HEK293 (cell line): Measurements from ENCODE around the gene ZNF280D.

Experiments used
- CTCF ChIA-PET: fragments of 350-600 bp; formaldehyde crosslinking; extraction: SDS; loops from one replicate; lab custom pipeline; 2021; ENCODE audit warnings: antibody characterized with exemption; lab: Yijun Ruan, JAX
- POLR2A ChIA-PET: fragments of 300-600 bp; formaldehyde crosslinking; extraction: SDS; loops from one replicate; lab custom pipeline; 2020; ENCODE audit warnings: antibody characterized with exemption, inconsistent platforms; lab: Yijun Ruan, JAX
- H3K27ac ChIP-seq: fragments of 200-500 bp; sonication (Bioruptor generic); 2 replicates; pipeline ENCODE4 v1.5.1; 2014; ENCODE audit warnings: low read depth, low read length, control low read depth, inconsistent platforms; ENCODE audit errors: extremely low read depth
- H3K36me3 ChIP-seq, 2 experiments: fragments of 200-500 bp in 1 of 2; sonication (Bioruptor generic) in 1 of 2; 1 replicate in 1 of 2; 2 replicates in 1 of 2; pipeline ENCODE4 v1.5.1; 2014 to 2017; ENCODE audit warnings: inconsistent platforms in 2 of 2, low read length in 2 of 2; ENCODE audit not compliant: control insufficient read depth in 2 of 2, insufficient read depth in 1 of 2
- H3K4me1 ChIP-seq: fragments of 200-500 bp; sonication (Bioruptor generic); 2 replicates; pipeline ENCODE4 v1.5.1; 2014; ENCODE audit warnings: mild to moderate bottlenecking, low read length, inconsistent platforms; ENCODE audit not compliant: control insufficient read depth, insufficient read depth
- H3K4me3 ChIP-seq: 2 replicates; pipeline ENCODE4 v1.5.1; 2011; ENCODE audit warnings: low read depth, mild to moderate bottlenecking, control low read depth, low read length, moderate library complexity
- H3K9me3 ChIP-seq: fragments of 200-500 bp; sonication (Bioruptor generic); 2 replicates; pipeline ENCODE4 v1.5.1; 2014; ENCODE audit warnings: low read depth, low read length, inconsistent platforms; ENCODE audit not compliant: control insufficient read depth, insufficient read depth
- GLIS1 ChIP-seq: fragments of 450-650 bp; formaldehyde crosslinking; IDR thresholded peaks from 2 replicates; pipeline ENCODE4 v1.5.1; 2016; ENCODE audit warnings: missing biosample characterization, missing genetic modification characterization
- GLIS2 ChIP-seq: fragments of 450-650 bp; formaldehyde crosslinking; IDR thresholded peaks from 2 replicates; pipeline ENCODE4 v1.5.1; 2016; ENCODE audit warnings: missing biosample characterization, missing genetic modification characterization
- KLF17 ChIP-seq: fragments of 450-650 bp; formaldehyde crosslinking; IDR thresholded peaks from 2 replicates; pipeline ENCODE4 v1.5.1; 2016; ENCODE audit warnings: missing biosample characterization, missing genetic modification characterization
- SCRT2 ChIP-seq: fragments of 450-650 bp; formaldehyde crosslinking; IDR thresholded peaks from 2 replicates; pipeline ENCODE4 v1.5.1; 2016; ENCODE audit warnings: missing biosample characterization, missing genetic modification characterization
- TRIM28 ChIP-seq: IDR thresholded peaks from 2 replicates; pipeline ENCODE4 v1.6.1; 2011; ENCODE audit warnings: low read length, control low read depth, borderline replicate concordance
- ZBTB20 ChIP-seq: fragments of 450-650 bp; formaldehyde crosslinking; IDR thresholded peaks from 2 replicates; pipeline ENCODE4 v1.5.1; 2016; ENCODE audit warnings: missing biosample characterization, missing genetic modification characterization
- ZNF10 ChIP-seq: fragments of 450-650 bp; formaldehyde crosslinking; IDR thresholded peaks from 2 replicates; pipeline ENCODE4 v1.5.1; 2017; ENCODE audit warnings: missing biosample characterization, missing genetic modification characterization
- ZNF16 ChIP-seq: fragments of 450-650 bp; formaldehyde crosslinking; IDR thresholded peaks from 2 replicates; pipeline ENCODE4 v1.5.1; 2016; ENCODE audit warnings: low read depth, missing biosample characterization, missing genetic modification characterization
- ZNF2 ChIP-seq: fragments of 450-650 bp; formaldehyde crosslinking; IDR thresholded peaks from 2 replicates; pipeline ENCODE4 v1.5.1; 2016; ENCODE audit warnings: missing biosample characterization, missing genetic modification characterization
- ZNF274 ChIP-seq, 2 experiments: fragments of 200-500 bp in 1 of 2; fragments of 450-650 bp in 1 of 2; sonication (Bioruptor generic) in 1 of 2; formaldehyde crosslinking in 1 of 2; IDR thresholded peaks; 2 replicates each; pipeline versions ENCODE4 v1.5.1 to v1.6.1; 2014 to 2016; ENCODE audit warnings: borderline replicate concordance in 1 of 2, inconsistent platforms in 1 of 2, low read length in 1 of 2, missing biosample characterization in 1 of 2, missing genetic modification characterization in 1 of 2
- ZNF280D ChIP-seq: fragments of 450-650 bp; formaldehyde crosslinking; IDR thresholded peaks from 2 replicates; pipeline ENCODE4 v1.5.1; 2016; ENCODE audit warnings: missing biosample characterization, missing genetic modification characterization
- ZNF324 ChIP-seq: fragments of 450-650 bp; formaldehyde crosslinking; IDR thresholded peaks from 2 replicates; pipeline ENCODE4 v1.5.1; 2016; ENCODE audit warnings: missing biosample characterization, missing genetic modification characterization
- ZNF394 ChIP-seq: fragments of 450-650 bp; formaldehyde crosslinking; IDR thresholded peaks from 2 replicates; pipeline ENCODE4 v1.5.1; 2016; ENCODE audit warnings: missing biosample characterization, missing genetic modification characterization, mild to moderate bottlenecking, moderate library complexity, borderline replicate concordance
- ZNF48 ChIP-seq: fragments of 450-650 bp; formaldehyde crosslinking; IDR thresholded peaks from 2 replicates; pipeline ENCODE4 v1.5.1; 2016; ENCODE audit warnings: missing biosample characterization, missing genetic modification characterization
- ZNF600 ChIP-seq: fragments of 450-650 bp; formaldehyde crosslinking; IDR thresholded peaks from 2 replicates; pipeline ENCODE4 v1.5.1; 2016; ENCODE audit warnings: missing biosample characterization, missing genetic modification characterization
- ZNF610 ChIP-seq: fragments of 450-650 bp; formaldehyde crosslinking; IDR thresholded peaks from 2 replicates; pipeline ENCODE4 v1.5.1; 2016; ENCODE audit warnings: missing biosample characterization, missing genetic modification characterization, borderline replicate concordance
- ZNF677 ChIP-seq: fragments of 450-650 bp; IDR thresholded peaks from 2 replicates; pipeline ENCODE4 v1.5.0; 2018; ENCODE audit warnings: missing biosample characterization, mild to moderate bottlenecking, missing genetic modification characterization, moderate library complexity
- ZNF704 ChIP-seq: fragments of 450-650 bp; formaldehyde crosslinking; IDR thresholded peaks from 2 replicates; pipeline ENCODE4 v1.5.1; 2016; ENCODE audit warnings: missing biosample characterization, missing genetic modification characterization
- ZSCAN16 ChIP-seq: fragments of 450-650 bp; formaldehyde crosslinking; IDR thresholded peaks from 2 replicates; pipeline ENCODE4 v1.5.1; 2016; ENCODE audit warnings: missing biosample characterization, missing genetic modification characterization

ZNF280D gene

GRCh38 chr15:56725386-56725785, 7.9 kb downstream of the ZNF280D start:
- ChIA-PET POLR2A (no interaction called here), CTCF (no interaction called here)

GRCh38 chr15:56724232-56724631, 9.1 kb downstream of the ZNF280D start:
- H3K27ac ChIP-seq: no peak overlapping the region
- H3K4me3 ChIP-seq: no peak overlapping the region
- no peaks in the 10 kb centered on the region for H3K4me1 ChIP-seq
- H3K36me3 ChIP-seq: no peaks in the 10 kb centered on the region
- no peaks in the 10 kb centered on the region for H3K9me3 ChIP-seq
- ChIA-PET POLR2A (interaction anchor here (0.5 kb wide), 1 partner anchor 8 kb away, joined by 3 read pairs; no protein-coding TSS in a partner anchor), CTCF (no interaction called here)
- no peak for TF ChIP-seq KLF17
- no peak for TF ChIP-seq ZNF704 (tag by site-specific recombination)
- no peak for TF ChIP-seq ZBTB20
- no peak for TF ChIP-seq ZNF274 (IDR thresholded peaks at IDR 0.05; ENCODE audit: low read length)
- no peak for TF ChIP-seq ZNF274 (tag by site-specific recombination; IDR thresholded peaks at IDR 0.05; ENCODE audit: borderline replicate concordance)
- TF ChIP-seq ZNF610: no peak
- no peak for TF ChIP-seq ZSCAN16
- no peak for TF ChIP-seq ZNF10 (tag by site-specific recombination)
- TF ChIP-seq TRIM28: no peak
- no peak for TF ChIP-seq ZNF2 (tag by site-specific recombination)
- TF ChIP-seq ZNF280D (tag by site-specific recombination): no peak

More at GRCh38 chr15:56725386-56725785, 7.9 kb downstream of the ZNF280D start:
- H3K4me1 ChIP-seq: no peaks in the 10 kb centered on the region
- TF ChIP-seq ZNF600 (tag by site-specific recombination): no peak
- no peak for TF ChIP-seq ZNF394 (tag by site-specific recombination)
- peak; percentile 60 for TF ChIP-seq SCRT2
- no peak for TF ChIP-seq ZNF48 (tag by site-specific recombination)
- TF ChIP-seq GLIS1 (tag by site-specific recombination): no peak
- TF ChIP-seq ZNF677 (tag by site-specific recombination): no peak
- no peak for TF ChIP-seq ZNF324 (tag by site-specific recombination)
- TF ChIP-seq ZNF16 (tag by site-specific recombination): no peak
- no peak for TF ChIP-seq GLIS2 (tag by site-specific recombination)
- TF ChIP-seq, all 188 proteins: peak for 1
- Histone ChIP-seq H3K4me3 (no peak overlapping the region), H3K36me3 (peaks cover 0 to 1% of the 10 kb centered on the region in 2 experiments; a peak in 1 of 3 replicates), H3K9me3 (no peaks in the 10 kb centered on the region), H3K27ac (no peak overlapping the region)
